Activated CD4-positive, alpha-beta memory T cell treated with anti-CD3 and anti-CD28 coated beads, Interleukin-2, amount 10 ng/mL, durations not matched to agents 7 days and 5 days (primary cell): ENCODE measurements around the gene RBFOX2. TPM values are rescaled to one million over a fixed set of nuclear protein-coding genes. Genes with fewer than 3 reads are reported as not detected.

ENCODE experiments used
- CTCF ChIA-PET: fragments of 350-600 bp; sonication (Branson Sonifier 250); formaldehyde crosslinking; loops from one replicate; lab custom pipeline; 2021; ENCODE audit warnings: antibody characterized with exemption, inconsistent platforms; lab: Charles Lee
- POLR2A ChIA-PET: fragments of 350-600 bp; sonication (Branson Sonifier 250); formaldehyde crosslinking; loops from one replicate; lab custom pipeline; 2021; ENCODE audit warnings: antibody characterized with exemption; lab: Charles Lee
- DNase-seq: peaks from one replicate; pipeline ENCODE4 v3.0.0-alpha.2; 2020
- H3K27ac Mint-ChIP-seq: one replicate; pipeline ENCODE4 v1.8.0; 2021; ENCODE audit warnings: mild to moderate bottlenecking, mixed read lengths
- H3K27me3 Mint-ChIP-seq: one replicate; pipeline ENCODE4 v1.8.0; 2021; ENCODE audit warnings: mixed read lengths
- H3K36me3 Mint-ChIP-seq: one replicate; pipeline ENCODE4 v1.8.0; 2021; ENCODE audit warnings: low read depth, mixed read lengths
- H3K4me1 Mint-ChIP-seq: one replicate; pipeline ENCODE4 v1.8.0; 2021; ENCODE audit warnings: mixed read lengths
- H3K4me3 Mint-ChIP-seq: one replicate; pipeline ENCODE4 v1.8.0; 2021; ENCODE audit warnings: mild to moderate bottlenecking, mixed read lengths
- H3K9me3 Mint-ChIP-seq: one replicate; pipeline ENCODE4 v1.8.0; 2021; ENCODE audit warnings: mixed read lengths
- total RNA-seq, 2 experiments: library from RNA; stranded (reverse); gene quantifications; one replicate each; pipeline ENCODE4 v1.2.3, GENCODE V29; 2021

The RBFOX2 gene
- total RNA-seq, 2 experiments from 2014 or later, result 0.83 to 1.4 TPM

GRCh38 chr22:35978201-35978600 is 50.4 kb downstream of the RBFOX2 start:
- Mint-ChIP-seq H3K36me3 (no peaks in the 10 kb centered on the region), H3K4me3 (no peak overlapping the region), H3K27me3 (peaks cover 23% of the 10 kb centered on the region), H3K9me3 (no peaks in the 10 kb centered on the region), H3K4me1 (no peaks in the 10 kb centered on the region), H3K27ac (no peak overlapping the region)
- ChIA-PET CTCF (no interaction called here), POLR2A (no interaction called here)
- DNase-seq, result no peak

- Mint-ChIP-seq H3K4me3 (no peak overlapping the region), H3K9me3 (no peaks in the 10 kb centered on the region), H3K27me3 (peaks cover 15% of the 10 kb centered on the region), H3K27ac (no peak overlapping the region), H3K4me1 (no peaks in the 10 kb centered on the region), H3K36me3 (no peaks in the 10 kb centered on the region)
- ChIA-PET CTCF (no interaction called here), POLR2A (no interaction called here)
- DNase-seq, result no peak
Observed at GRCh38 chr22:35977136-35977535, 51.5 kb downstream of the RBFOX2 start.

GRCh38 chr22:35973388-35973787 is 55.2 kb downstream of the RBFOX2 start:
- POLR2A ChIA-PET, result no interaction called here
- Mint-ChIP-seq H3K36me3 (no peaks in the 10 kb centered on the region), H3K9me3 (no peaks in the 10 kb centered on the region), H3K4me1 (no peaks in the 10 kb centered on the region), H3K27ac (no peak overlapping the region), H3K27me3 (peaks cover 9% of the 10 kb centered on the region), H3K4me3 (no peak overlapping the region)
- DNase-seq, result no peak
- CTCF ChIA-PET, result no interaction called here

GRCh38 chr22:35972559-35972958 is 56.1 kb downstream of the RBFOX2 start:
- Mint-ChIP-seq H3K36me3 (no peaks in the 10 kb centered on the region), H3K4me1 (no peaks in the 10 kb centered on the region), H3K27me3 (peaks cover 6% of the 10 kb centered on the region), H3K4me3 (no peak overlapping the region), H3K9me3 (no peaks in the 10 kb centered on the region), H3K27ac (no peak overlapping the region)
- ChIA-PET CTCF (no interaction called here), POLR2A (no interaction called here)
- no peak for DNase-seq

GRCh38 chr22:35971456-35972119 is 57.0 kb downstream of the RBFOX2 start:
- Mint-ChIP-seq H3K27me3 (peaks cover 6% of the 10 kb centered on the region), H3K27ac (no peak overlapping the region), H3K9me3 (no peaks in the 10 kb centered on the region), H3K4me1 (no peaks in the 10 kb centered on the region), H3K36me3 (no peaks in the 10 kb centered on the region), H3K4me3 (no peak overlapping the region)
- POLR2A ChIA-PET, result no interaction called here
- DNase-seq, result no peak
- CTCF ChIA-PET, result interaction anchor here (2.1 kb wide), 1 partner anchor 94 kb away, joined by 9 read pairs; no protein-coding TSS in a partner anchor

- DNase-seq, result no peak
- no peaks in the 10 kb centered on the region for H3K9me3 Mint-ChIP-seq
- peaks cover 10% of the 10 kb centered on the region for H3K27me3 Mint-ChIP-seq
- H3K27ac Mint-ChIP-seq, result no peak overlapping the region
- H3K4me1 Mint-ChIP-seq, result no peaks in the 10 kb centered on the region
- POLR2A ChIA-PET, result no interaction called here
- H3K36me3 Mint-ChIP-seq, result no peaks in the 10 kb centered on the region
- CTCF ChIA-PET, result interaction anchor here (2.1 kb wide), 1 partner anchor 95 kb away, joined by 9 read pairs; no protein-coding TSS in a partner anchor
- no peak overlapping the region for H3K4me3 Mint-ChIP-seq
Observed at GRCh38 chr22:35970616-35971455, 57.8 kb downstream of the RBFOX2 start.

- CTCF ChIA-PET, result interaction anchor here (0.9 kb wide), 1 partner anchor 99 kb away, joined by 5 read pairs; no protein-coding TSS in a partner anchor
- H3K4me1 Mint-ChIP-seq, result no peaks in the 10 kb centered on the region
- DNase-seq, result no peak
- no peak overlapping the region for H3K4me3 Mint-ChIP-seq
- no peaks in the 10 kb centered on the region for H3K9me3 Mint-ChIP-seq
- peaks cover 10% of the 10 kb centered on the region for H3K27me3 Mint-ChIP-seq
- H3K27ac Mint-ChIP-seq, result no peak overlapping the region
- POLR2A ChIA-PET, result no interaction called here
- no peaks in the 10 kb centered on the region for H3K36me3 Mint-ChIP-seq
Observed at GRCh38 chr22:35967046-35967397, 61.6 kb downstream of the RBFOX2 start.

GRCh38 chr22:35966314-35967045 is 62.1 kb downstream of the RBFOX2 start:
- no peak overlapping the region for H3K27ac Mint-ChIP-seq
- no peaks in the 10 kb centered on the region for H3K36me3 Mint-ChIP-seq
- H3K9me3 Mint-ChIP-seq, result no peaks in the 10 kb centered on the region
- POLR2A ChIA-PET, result no interaction called here
- no peak overlapping the region for H3K4me3 Mint-ChIP-seq
- CTCF ChIA-PET, result no interaction called here
- no peak for DNase-seq
- H3K27me3 Mint-ChIP-seq, result peaks cover 13% of the 10 kb centered on the region
- H3K4me1 Mint-ChIP-seq, result no peaks in the 10 kb centered on the region

GRCh38 chr22:35963237-35963810 is 65.3 kb downstream of the RBFOX2 start:
- Mint-ChIP-seq H3K27ac (no peak overlapping the region), H3K9me3 (no peaks in the 10 kb centered on the region), H3K4me3 (no peak overlapping the region), H3K27me3 (peaks cover 18% of the 10 kb centered on the region), H3K36me3 (no peaks in the 10 kb centered on the region), H3K4me1 (no peaks in the 10 kb centered on the region)
- ChIA-PET POLR2A (no interaction called here), CTCF (no interaction called here)
- no peak for DNase-seq

- no peak for DNase-seq
- POLR2A ChIA-PET, result no interaction called here
- Mint-ChIP-seq H3K9me3 (no peaks in the 10 kb centered on the region), H3K4me1 (no peaks in the 10 kb centered on the region), H3K27ac (no peak overlapping the region), H3K4me3 (no peak overlapping the region), H3K36me3 (no peaks in the 10 kb centered on the region), H3K27me3 (peaks cover 18% of the 10 kb centered on the region)
- CTCF ChIA-PET, result no interaction called here
Observed at GRCh38 chr22:35961480-35962295, 66.9 kb downstream of the RBFOX2 start.

- Mint-ChIP-seq H3K27me3 (peaks cover 14% of the 10 kb centered on the region), H3K4me3 (no peak overlapping the region), H3K27ac (no peak overlapping the region), H3K36me3 (no peaks in the 10 kb centered on the region), H3K4me1 (no peaks in the 10 kb centered on the region), H3K9me3 (no peaks in the 10 kb centered on the region)
- ChIA-PET CTCF (no interaction called here), POLR2A (no interaction called here)
- DNase-seq, result no peak
Observed at GRCh38 chr22:35960854-35961253, 67.8 kb downstream of the RBFOX2 start.

- ChIA-PET POLR2A (no interaction called here), CTCF (interaction anchor here (0.9 kb wide), 1 partner anchor 106 kb away, joined by 3 read pairs; no protein-coding TSS in a partner anchor)
- Mint-ChIP-seq H3K9me3 (no peaks in the 10 kb centered on the region), H3K27me3 (peaks cover 12% of the 10 kb centered on the region), H3K4me1 (no peaks in the 10 kb centered on the region), H3K36me3 (no peaks in the 10 kb centered on the region), H3K27ac (no peak overlapping the region), H3K4me3 (no peak overlapping the region)
- DNase-seq, result no peak
Observed at GRCh38 chr22:35959121-35959800, 69.4 kb downstream of the RBFOX2 start.
